GM18520 (cell line): ENCODE results near the gene GPR62.

ENCODE experiments used
- ATAC-seq: cut with Tn5 transposase; IDR thresholded peaks from one replicate; pipeline ENCODE4 v1.9.1; 2021; ENCODE audit not compliant: unreplicated experiment

Gene GPR62

DNA sequence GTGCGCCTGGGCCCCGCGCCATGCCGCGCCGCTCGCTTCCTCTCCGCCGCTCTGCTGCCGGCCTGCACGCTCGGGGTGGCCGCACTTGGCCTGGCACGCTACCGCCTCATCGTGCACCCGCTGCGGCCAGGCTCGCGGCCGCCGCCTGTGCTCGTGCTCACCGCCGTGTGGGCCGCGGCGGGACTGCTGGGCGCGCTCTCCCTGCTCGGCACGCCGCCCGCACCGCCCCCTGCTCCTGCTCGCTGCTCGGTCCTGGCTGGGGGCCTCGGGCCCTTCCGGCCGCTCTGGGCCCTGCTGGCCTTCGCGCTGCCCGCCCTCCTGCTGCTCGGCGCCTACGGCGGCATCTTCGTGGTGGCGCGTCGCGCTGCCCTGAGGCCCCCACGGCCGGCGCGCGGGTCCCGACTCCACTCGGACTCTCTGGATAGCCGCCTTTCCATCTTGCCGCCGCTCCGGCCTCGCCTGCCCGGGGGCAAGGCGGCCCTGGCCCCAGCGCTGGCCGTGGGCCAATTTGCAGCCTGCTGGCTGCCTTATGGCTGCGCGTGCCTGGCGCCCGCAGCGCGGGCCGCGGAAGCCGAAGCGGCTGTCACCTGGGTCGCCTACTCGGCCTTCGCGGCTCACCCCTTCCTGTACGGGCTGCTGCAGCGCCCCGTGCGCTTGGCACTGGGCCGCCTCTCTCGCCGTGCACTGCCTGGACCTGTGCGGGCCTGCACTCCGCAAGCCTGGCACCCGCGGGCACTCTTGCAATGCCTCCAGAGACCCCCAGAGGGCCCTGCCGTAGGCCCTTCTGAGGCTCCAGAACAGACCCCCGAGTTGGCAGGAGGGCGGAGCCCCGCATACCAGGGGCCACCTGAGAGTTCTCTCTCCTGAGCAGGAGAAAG, 951 bp downstream of the GPR62 start:
- ATAC-seq: no peak

DNA sequence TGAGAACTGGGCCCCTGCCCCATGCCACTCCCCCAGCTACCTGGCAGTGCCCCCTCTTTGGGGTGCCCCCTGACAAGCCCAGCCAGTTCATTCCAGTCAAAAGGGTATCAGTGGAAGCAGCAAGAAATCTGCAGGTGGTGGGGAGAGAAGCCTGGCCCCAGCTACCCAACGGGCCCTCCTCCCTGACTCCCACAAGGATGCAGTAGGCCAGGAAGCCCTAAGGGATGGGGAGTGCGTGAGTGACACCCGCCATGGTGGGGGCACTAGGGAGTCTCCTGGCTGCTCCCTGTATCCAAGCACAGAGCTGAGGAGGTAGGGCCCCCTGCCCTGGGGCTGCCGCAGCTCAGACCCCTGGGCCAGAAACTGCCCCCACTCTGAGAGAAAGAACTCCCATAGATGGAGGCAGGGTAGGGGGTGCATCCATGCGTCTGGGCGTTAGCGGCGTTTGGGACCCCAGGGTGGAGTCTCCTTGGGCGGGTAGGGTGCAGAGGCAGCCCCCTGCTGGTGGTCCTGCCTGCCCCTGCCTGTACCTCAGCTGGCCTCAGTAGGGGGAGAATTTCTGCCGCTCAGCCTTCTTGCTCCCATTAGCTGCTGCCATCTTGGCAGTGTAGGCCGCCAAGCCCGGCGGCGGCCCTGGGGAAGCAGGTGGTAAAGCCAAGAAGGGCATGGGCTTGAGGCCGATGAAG, 2.5 kb downstream of the GPR62 start:
- no peak for ATAC-seq

DNA sequence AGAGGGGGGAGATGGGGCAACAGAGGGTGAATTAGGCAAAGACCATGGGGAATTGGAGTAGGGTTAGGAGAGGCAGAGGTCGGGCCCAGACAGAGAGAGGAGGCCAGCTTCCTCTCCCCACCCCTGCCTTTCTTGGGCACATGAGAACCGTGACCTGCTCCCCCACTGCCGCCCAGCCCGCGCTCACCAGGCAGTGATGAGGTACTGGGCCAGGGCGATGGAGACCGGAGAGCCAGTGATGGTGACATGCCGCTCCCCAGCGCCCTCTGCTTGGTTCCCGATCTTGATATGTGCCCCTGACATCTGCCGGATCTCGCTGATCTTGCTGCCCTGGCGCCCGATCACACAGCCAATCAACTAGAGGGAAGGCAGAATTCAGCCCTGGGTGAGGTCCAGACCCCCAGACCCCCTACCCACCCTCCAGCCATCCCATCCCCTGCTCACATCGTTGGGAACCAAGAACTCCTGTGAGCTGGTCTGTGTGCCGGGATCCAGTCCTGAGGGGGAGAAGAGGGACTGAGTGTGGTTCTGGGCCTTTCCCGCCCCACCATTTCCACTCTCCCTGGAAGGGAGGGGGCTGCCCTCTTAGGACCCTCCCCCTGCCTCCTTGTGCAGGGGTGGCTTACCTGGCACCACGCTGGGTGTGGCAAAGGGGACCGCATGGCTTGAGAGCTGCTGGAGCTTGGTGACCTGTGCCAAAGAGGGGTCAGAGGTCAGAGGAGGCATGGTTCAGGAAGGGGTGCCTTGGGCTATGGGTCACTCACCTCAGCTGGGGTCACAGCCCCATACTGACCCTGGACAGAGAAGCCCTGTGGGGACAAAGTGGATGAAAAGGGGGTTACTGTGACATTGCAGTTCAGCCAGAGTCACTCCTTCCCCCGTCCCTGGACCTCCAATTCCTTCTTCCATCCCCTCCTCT, 3.7 kb downstream of the GPR62 start:
- no peak for ATAC-seq

DNA sequence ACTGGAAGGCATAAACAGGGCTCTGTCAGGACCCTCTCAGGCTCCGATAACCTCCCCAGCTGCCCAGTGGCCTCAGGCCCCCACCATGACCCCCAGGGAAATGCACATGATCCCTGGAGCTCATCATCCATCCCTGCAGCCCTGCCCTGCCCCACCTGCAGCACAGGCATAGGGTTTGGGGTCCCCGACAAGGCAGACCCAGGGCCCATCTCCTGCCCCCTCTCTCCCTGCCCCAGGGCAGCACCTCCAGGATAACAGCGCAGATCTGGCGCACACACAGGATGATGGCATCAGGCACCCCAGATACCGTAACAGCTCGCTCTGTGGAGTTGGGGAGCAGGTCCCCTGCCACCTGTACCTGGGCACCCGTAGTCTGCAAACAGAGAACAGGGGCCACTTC, 4.5 kb downstream of the GPR62 start:
- no peak for ATAC-seq

DNA sequence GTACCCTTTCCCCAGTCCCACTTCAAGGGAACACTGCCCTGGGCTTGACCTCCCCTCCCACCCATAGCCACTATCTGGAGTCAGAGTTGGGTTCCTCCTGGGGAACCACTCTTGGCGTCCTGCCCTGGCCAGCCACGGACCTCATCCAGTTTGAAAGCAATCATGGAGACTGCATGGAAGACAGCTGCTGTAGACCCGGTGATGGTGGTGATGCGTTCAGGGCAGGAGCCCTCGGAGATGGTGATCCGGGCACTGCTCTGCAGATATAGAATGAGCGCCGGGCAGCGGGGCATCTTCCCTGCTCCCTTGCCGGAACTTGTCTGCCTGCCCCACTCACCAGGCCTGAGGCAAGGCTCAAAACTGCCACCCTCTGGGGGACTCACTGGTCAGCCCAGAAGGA, 5.2 kb downstream of the GPR62 start:
- no peak for ATAC-seq

DNA sequence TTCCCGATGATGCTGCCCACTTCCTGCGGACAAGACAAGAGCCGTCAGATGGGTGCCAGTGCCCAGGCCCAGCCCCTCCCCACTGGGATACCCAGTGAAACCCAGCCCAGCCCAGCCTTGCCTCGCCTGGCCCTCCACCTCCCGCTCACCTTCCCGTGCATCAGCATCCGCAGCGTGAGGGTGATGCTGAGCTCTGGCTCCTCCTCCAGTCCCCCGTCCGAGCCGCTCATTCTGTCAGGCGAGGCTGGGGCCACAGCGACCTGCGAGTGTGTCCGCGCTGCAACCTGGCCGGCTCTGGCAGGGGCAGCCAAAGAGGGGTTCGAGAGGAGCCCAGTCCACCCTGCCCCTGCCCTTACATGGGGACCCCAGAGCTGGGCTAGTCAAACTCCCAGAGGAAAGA, 5.8 kb downstream of the GPR62 start:
- ATAC-seq: no peak

DNA sequence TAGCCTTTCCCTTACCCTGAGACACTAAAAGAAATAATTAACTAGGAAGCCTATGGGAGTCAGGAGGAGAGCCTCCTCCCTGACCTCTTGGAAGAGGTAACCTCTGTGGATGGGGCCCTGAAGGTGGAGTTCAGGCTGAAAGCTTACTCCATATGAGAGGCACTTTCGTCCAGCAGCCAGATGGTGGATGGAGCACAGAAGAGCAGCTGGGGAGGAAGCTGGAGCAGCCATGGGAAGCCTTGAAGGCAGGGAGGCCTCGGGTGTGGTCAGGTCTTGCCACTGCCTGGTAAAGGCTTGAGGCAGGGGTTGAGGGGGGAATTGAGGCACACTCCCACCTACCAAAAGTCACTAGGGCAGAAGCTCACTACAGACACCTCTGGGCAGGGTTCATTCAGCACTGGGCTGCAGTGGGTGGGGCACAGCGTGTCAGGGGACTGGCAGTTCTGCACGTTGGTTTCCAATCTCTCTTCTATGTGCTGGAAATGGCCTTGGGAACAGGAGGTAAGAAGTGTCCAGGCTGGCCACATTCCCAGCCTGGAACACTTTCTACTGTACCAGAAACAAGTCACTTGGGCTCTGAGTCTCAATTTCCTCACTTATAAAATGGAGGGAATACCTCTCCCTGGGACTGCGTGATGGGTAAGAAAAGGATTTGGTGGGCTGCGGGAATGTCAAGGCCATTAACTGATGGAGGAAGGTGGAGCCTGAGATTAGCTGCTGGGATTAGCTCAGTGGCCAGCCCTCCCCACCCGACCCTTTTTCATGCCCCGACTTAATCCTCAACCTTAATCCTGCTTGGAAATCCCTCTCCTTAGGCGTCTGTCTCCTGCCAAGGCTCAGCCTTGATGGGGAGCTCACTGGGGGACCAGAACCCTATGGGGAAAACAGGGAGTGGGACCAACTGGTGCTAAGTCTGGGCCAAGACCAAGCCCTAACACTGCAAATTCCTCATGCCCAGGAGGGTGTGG, 6.7 kb downstream of the GPR62 start:
- no peak for ATAC-seq

DNA sequence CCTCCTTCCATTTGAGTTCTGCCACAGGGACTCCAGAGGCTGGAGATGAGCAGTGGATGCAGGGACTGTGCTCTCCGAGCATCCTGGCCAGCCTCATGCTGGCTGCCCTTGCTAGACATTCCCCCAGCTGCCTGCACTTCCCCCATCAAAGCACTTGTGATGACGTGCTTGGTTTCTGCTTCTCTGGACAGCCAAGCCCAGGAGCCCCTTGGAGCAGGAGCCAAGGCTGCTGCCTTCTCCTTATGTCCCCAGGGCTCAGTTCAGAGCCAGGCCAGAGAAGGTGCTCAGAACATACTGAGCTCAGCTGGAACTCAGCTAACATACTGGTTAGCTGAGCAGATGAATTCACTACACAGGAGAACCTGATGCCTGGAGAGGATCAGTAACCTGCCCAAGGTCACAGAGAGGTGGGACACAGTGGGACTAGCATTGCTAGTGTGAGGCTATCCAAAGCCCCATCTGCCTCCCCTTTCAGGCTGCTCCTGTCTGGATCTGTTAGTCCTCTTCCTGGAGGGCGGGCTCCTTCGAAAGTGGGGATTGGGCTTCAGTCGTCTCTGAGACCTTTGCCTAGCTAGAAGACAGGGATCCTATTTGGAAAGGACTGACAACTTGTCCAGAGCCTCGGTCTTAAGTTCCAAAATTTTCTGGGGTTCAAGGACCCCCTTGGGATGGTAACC, 7.8 kb downstream of the GPR62 start:
- ATAC-seq: no peak

DNA sequence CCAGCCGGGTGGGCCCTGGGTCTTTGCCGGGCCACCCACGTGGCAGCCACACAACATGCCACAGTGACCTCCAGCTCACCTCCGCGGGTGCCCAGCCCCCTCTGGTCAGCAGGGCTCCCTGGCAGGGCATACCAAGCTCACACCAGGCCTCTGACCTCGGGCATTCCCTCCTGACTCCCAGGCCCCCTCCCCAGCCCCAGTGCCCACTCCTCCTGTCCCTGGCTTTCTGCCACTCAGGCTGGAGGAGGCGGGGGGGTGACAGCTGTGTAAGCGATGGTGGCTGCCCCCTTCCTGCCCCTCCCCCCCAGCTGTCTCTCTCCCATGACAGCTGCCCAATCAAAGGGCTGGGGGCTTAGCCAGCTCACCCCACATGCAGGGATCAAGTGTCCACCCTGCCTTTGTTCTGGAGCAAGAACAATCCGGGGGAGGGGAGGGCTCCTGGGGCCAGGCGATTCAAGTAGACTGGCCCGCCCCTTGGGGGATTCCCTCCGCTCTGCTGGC, 8.8 kb downstream of the GPR62 start:
- no peak for ATAC-seq

DNA sequence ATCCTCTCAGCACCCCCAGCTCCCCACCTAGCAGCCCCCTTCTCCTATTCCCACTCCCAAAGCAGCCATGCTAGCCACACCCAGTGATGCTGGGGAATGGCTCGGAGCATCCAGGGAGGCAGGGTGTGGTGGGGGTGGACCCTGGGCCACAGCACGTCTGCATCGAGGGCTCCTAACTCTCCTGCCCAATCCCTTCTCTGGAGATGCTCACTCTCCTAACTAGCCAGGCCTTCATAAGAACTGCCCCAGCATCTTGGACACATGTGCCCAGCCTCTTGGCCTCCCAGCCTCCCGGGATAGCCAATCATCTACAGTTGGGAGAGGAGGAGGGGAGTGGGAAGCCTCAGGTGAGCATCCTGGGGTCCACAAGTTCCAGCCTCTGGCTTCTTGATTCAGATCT, 9.3 kb downstream of the GPR62 start:
- ATAC-seq: no peak

DNA sequence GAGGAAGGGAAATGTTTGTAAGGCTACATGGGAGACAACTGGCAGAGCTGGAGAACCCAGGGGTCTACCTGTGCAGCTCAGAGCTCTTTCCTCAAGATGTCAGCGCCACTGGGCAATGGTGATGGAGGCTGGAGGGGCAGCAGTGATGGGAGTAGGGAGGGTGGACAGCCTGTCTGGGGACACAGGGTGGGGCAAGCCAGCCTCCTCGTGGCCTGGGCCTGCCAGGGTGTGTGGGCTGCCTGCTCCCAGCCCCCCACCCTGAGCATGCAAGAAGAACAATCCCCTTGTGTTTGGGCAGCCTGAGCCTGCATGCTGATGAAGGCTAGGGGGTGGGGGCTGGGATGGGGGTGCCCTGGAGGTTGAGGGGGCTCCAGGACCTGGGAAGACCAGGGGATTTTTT, 10.8 kb downstream of the GPR62 start:
- no peak for ATAC-seq

DNA sequence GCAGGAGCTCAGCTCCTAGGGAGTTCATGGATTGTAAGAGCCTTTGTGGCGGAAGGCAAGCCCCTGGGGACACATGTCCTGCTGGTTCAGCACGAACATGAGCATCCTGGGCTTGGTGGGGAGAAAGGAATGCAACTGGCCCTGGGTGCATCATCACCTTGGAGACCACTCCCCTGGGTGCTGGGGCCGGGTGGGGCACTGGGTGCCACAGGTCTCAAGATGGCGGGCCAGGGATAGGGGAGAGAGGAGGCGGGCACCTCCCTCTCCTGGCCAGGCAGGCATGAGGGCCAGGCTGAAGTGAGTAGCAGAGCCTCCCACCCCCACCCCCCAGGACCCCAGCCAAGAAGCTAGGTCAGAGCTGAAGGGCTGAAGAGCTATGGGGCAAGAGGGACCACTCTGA, 11.3 kb downstream of the GPR62 start:
- no peak for ATAC-seq

DNA sequence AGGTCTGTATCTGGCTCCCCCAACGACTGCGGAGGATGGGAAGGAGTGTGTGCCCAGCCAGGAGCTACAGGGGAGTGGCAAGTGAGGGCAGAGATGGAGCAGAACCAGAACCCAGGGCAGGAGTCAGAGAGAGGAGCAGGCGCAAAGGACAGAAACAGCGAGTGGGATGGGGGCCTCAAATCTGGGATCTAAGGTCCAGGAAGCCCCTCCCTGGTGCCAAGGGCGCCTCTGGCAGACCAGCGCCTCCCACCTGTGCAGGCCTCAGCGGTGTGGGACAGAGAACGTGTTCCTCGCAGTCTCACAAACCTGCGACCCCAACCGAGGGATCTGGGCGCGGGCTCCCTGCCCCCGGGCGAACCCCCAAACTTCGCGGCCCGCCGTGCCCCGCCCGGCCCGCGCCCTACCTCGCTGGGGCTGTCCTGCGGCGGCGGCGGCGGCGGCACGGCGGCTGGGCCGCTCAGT, 11.8 kb downstream of the GPR62 start:
- no peak for ATAC-seq

DNA sequence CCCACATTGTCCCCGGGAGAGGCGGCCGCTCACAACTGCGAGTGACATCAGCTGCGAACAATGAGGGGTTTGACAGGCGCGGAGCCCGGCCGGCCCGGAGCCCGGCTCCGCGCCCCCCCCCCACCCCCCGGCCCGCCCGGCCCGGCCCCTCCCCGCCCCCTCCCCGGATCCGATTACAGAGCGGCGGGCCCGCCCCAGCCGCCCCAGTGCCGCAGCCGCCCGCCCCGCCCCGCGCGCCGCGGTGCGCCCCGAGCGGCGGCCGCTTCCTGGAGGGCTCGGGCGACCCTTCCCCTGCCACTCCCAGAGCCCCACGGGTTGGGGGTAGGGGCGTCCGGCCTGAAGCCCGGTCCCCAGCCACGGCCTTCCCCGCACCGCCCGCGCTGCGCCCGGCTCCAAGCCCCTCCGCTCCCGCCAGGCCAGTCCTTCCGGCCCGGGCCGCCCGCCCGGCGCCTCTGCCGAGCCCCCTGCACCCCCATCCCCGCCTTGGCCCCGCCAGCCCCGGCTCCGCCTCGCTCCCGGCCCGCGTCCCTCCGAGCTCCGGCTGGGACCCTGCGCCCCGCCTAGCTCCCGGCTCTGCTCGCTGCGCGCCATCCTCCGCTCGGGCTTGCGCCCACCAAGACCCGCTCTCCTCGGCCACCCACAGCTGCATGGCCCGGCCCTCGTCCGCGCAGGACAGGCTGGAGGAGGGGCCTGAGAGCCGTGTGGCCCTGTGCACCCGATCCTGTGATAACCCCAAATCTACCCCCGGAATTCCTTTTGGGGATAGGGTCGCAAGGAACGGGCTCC, 12.4 kb downstream of the GPR62 start, which contains the start of gene PCBP4:
Gene PCBP4, minus strand, starts transcription at position 71 of the 786 bp plus-strand sequence. CDS start 6,214 bp downstream, outside the sequence.
- ATAC-seq: peak; percentile 43

DNA sequence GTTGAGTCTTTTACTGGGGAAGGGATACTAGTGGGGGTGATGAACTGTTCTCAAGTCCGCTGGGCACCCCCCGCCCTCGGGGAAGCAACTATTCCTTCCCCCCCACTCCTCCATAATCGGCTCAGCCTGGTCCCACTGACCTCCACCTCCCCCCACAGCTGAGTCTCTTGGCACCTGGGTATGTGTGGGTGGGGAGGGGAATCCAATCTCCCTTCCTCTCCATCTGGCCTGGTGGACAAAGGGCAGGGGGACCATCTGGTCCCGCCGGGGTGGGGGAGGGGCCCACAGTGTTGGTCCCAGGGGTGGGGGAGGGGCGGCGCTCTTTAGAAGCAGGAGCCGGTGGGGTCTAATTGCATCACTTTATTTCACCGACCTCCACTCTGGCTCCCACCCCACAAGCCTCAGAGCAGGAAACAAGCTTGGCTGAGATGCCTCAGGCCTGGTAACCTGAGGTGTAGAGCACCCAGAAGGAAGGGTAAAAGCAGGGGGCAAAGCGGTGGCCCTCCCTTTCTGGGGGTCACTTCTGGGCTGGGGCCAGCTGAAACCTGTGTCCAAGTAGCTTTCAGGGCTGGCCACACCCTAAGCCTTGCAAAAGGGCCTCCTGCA, 13.1 kb downstream of the GPR62 start:
- ATAC-seq: no peak

DNA sequence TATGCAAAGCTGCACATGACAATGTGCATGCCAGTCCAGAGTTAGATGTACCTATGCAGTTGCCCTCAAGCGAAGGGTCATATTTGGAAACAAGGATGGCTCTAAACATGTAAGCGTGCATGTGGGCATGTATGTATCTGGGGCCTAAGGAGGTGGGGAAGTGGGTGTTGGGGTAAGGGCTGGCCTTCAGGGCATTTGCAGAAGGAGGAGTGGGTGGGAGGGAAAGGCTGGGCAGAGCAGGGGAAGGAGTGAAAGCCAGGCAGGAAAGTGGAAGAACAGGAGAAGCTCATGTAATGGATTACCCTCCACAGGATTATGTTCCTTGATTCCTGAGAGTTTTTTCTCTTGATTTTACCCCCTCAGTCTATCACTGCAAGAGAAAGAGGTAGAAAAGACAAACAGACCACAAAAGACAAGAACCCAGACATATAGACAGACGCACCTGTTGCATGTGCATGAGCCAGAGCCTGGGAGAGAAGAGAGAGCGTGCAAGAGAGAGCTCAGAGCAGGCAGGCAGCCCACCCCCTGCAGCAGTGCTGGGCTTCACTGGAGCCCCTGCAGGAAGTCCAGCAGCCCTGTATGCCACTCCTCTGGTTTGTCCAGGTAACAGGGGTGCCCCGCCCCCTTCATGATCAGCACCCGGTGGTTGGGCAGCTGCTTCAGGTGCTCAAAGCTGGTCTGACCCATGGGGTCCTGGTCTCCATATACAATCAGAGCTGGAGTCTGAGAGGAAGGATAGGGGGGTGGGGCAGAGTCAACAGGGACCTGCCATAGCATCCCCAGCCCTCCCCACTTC, 13.9 kb downstream of the GPR62 start:
- no peak for ATAC-seq

DNA sequence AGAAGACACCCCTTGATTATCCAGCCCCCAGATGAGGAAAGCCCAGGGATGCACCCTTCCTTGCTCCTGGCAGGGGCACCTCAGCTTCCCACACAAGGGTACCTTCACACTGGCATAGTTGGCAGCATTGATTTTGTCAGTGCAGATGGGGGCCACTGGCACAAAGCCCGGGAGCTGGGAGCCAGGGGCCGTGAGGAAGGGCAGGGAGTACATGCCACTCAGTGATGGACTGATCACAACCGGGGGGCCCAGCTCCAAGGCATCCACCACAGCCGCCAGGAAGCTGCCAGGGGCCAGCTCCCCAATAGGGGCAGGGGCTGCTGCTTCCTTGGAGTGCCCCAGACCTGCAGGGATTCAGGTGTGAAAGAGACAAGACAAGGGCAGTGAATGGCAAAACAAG, 14.7 kb downstream of the GPR62 start:
- no peak for ATAC-seq
